Anterior cingulate cortex (tissue), 58 donors: ENCODE data around the gene PTPN13.

Source experiments
- DNase-seq, 58 donors: peaks; one replicate each; lab custom pipeline; 2025; lab: John Stamatoyannopoulos, UW

Gene PTPN13

GRCh38 chr4:86848136-86848535 lies 254.0 kb downstream of the PTPN13 start:
- no peak for DNase-seq

GRCh38 chr4:86848732-86849619 lies 254.9 kb downstream of the PTPN13 start, which contains the start of gene SLC10A6:
Gene SLC10A6, minus strand, starts transcription at chr4:86849384. Its CDS starts 269 bp downstream, at chr4:86849115.
- DNase-seq: peak in 6 of 58 donors; percentile 0 to 40 (median 16)

GRCh38 chr4:86853209-86853608 lies 259.1 kb downstream of the PTPN13 start:
- no peak for DNase-seq

GRCh38 chr4:86855572-86855971 lies 261.5 kb downstream of the PTPN13 start:
- no peak for DNase-seq

GRCh38 chr4:86856896-86857295 lies 262.8 kb downstream of the PTPN13 start:
- no peak for DNase-seq

GRCh38 chr4:86857341-86858052 lies 263.4 kb downstream of the PTPN13 start:
- DNase-seq: no peak
